Measurements from ENCODE around the gene FAM228B.

- TF ChIP-seq YY1 (IDR thresholded peaks at IDR 0.05; ENCODE audit: insufficient read depth, insufficient read length) (no peak), SUZ12 (IDR thresholded peaks at IDR 0.05; ENCODE audit: extremely low read depth, insufficient read depth, insufficient read length) (no peak), ZNF274 (IDR thresholded peaks at IDR 0.05; ENCODE audit: low read depth, low read length) (no peak)
Measured at GRCh38 chr2:24159708-24160107, 36.4 kb downstream of the FAM228B start.

All from NT2/D1 (cell line).